Thoracic aorta (tissue), 2 donors: ENCODE data around the gene STING1. TPM values are rescaled to one million over a fixed set of nuclear protein-coding genes. Genes with fewer than 3 reads are reported as not detected.

Experiments used
- ATAC-seq: fragments of 150-250 bp; one replicate; pipeline ENCODE4 v1.8.0; 2017; ENCODE audit warnings: low read depth; ENCODE audit not compliant: insufficient number of reproducible peaks, low FRiP score
- DNase-seq: peaks from one replicate; pipeline ENCODE4 v3.0.0-alpha.2; 2020; ENCODE audit warnings: low spot score
- H3K27ac ChIP-seq, 2 donors: fragments of 200-600 bp; sonication (generic); 1 replicate in 1 of 2; 2 replicates in 1 of 2; pipeline ENCODE4 v1.5.1; 2016; ENCODE audit warnings: mild to moderate bottlenecking in 2 of 2, moderate library complexity in 2 of 2
- H3K27me3 ChIP-seq: fragments of 200-600 bp; sonication (generic); replicated peaks from 2 replicates; pipeline ENCODE4 v1.6.0; 2016; ENCODE audit warnings: mild to moderate bottlenecking; ENCODE audit not compliant: insufficient read depth
- H3K36me3 ChIP-seq: fragments of 200-600 bp; sonication (generic); one replicate; pipeline ENCODE4 v1.5.1; 2016
- H3K4me1 ChIP-seq, 2 donors: fragments of 200-600 bp; sonication (generic); 1 replicate in 1 of 2; 2 replicates in 1 of 2; pipeline versions ENCODE4 v1.5.1 to v1.6.0; 2016; ENCODE audit warnings: low read depth in 2 of 2, mild to moderate bottlenecking in 1 of 2; ENCODE audit not compliant: control insufficient read depth in 1 of 2
- H3K4me3 ChIP-seq: fragments of 200-600 bp; sonication (generic); 2 replicates; pipeline ENCODE4 v1.5.1; 2016; ENCODE audit warnings: mild to moderate bottlenecking
- H3K9me3 ChIP-seq: fragments of 200-600 bp; sonication (generic); 2 replicates; pipeline ENCODE4 v1.5.1; 2016
- CTCF ChIP-seq: fragments of 200-600 bp; sonication (generic); IDR thresholded peaks from one replicate; pipeline ENCODE4 v1.5.1; 2019; ENCODE audit warnings: antibody characterized with exemption
- total RNA-seq, 2 donors: library from RNA; depleted of rRNA; stranded (reverse); fragments of >200 nt; gene quantifications; one replicate each; pipeline versions ENCODE4 v1.1.0 to v1.2.3, GENCODE V29; 2016

The STING1 gene
- total RNA-seq, 2 donors from 2014 or later = 100 to 202 TPM

GRCh38 chr5:139438707-139439012 is 43.9 kb downstream of the STING1 start:
- TF ChIP-seq CTCF = no peak
- H3K9me3 ChIP-seq = no peaks in the 10 kb centered on the region
- no peak for ATAC-seq
- DNase-seq = no peak
- H3K4me3 ChIP-seq = peak overlapping the region; percentile 98
- H3K36me3 ChIP-seq = peaks cover 4% of the 10 kb centered on the region
- peak overlapping the region; percentile 98 to 99 for H3K27ac ChIP-seq
- no peaks in the 10 kb centered on the region for H3K27me3 ChIP-seq
- H3K4me1 ChIP-seq = peaks cover 4 to 12% of the 10 kb centered on the region in 2 donors

GRCh38 chr5:139435676-139436075 is 46.9 kb downstream of the STING1 start:
- no peak for DNase-seq
- Histone ChIP-seq H3K36me3 (peaks cover 4% of the 10 kb centered on the region), H3K4me1 (peaks cover 4 to 12% of the 10 kb centered on the region in 2 donors), H3K27me3 (no peaks in the 10 kb centered on the region), H3K9me3 (no peaks in the 10 kb centered on the region), H3K4me3 (no peak overlapping the region), H3K27ac (no peak overlapping the region)
- TF ChIP-seq CTCF = no peak
- no peak for ATAC-seq

GRCh38 chr5:139431706-139432105 is 50.9 kb downstream of the STING1 start:
- Histone ChIP-seq H3K27me3 (no peaks in the 10 kb centered on the region), H3K9me3 (no peaks in the 10 kb centered on the region), H3K27ac (no peak overlapping the region), H3K4me3 (no peak overlapping the region), H3K36me3 (peaks cover 14% of the 10 kb centered on the region), H3K4me1 (peaks cover 0 to 3% of the 10 kb centered on the region in 2 donors)
- no peak for ATAC-seq
- no peak for TF ChIP-seq CTCF
- no peak for DNase-seq

- Histone ChIP-seq H3K27me3 (no peaks in the 10 kb centered on the region), H3K9me3 (no peaks in the 10 kb centered on the region), H3K36me3 (peaks cover 14% of the 10 kb centered on the region), H3K27ac (no peak overlapping the region), H3K4me1 (peaks cover 0 to 3% of the 10 kb centered on the region in 2 donors), H3K4me3 (no peak overlapping the region)
- DNase-seq = no peak
- no peak for TF ChIP-seq CTCF
- no peak for ATAC-seq
Measured at GRCh38 chr5:139430015-139430414, 52.5 kb downstream of the STING1 start.

- peak overlapping the region in 1 of 2 donors; percentile 57 for H3K27ac ChIP-seq
- H3K9me3 ChIP-seq = no peaks in the 10 kb centered on the region
Measured at GRCh38 chr5:139426203-139426885, 56.2 kb downstream of the STING1 start.

More at GRCh38 chr5:139426203-139426885, 56.2 kb downstream of the STING1 start:
- ATAC-seq = peak; percentile 33
- no peak for TF ChIP-seq CTCF
- Histone ChIP-seq H3K27me3 (no peaks in the 10 kb centered on the region), H3K4me3 (no peak overlapping the region), H3K36me3 (peaks cover 10% of the 10 kb centered on the region), H3K4me1 (peaks cover 0 to 3% of the 10 kb centered on the region in 2 donors)
- DNase-seq = no peak

Other genes with a start within 250 kb of the STING1 start
- 100 to 1,000 TPM; 194 to 264 TPM for gene MATR3, start 189.0 kb downstream of the STING1 start, total RNA-seq
- 10 to 100 TPM; 53.9 to 65.6 TPM for gene PAIP2, start 140.9 kb downstream of the STING1 start, total RNA-seq
- gene SLC23A1, start 99.5 kb downstream of the STING1 start, total RNA-seq = not detected
- gene MZB1, start 92.8 kb downstream of the STING1 start, total RNA-seq = not detected
- gene PROB1, start 87.7 kb downstream of the STING1 start, total RNA-seq = 1 to 10 TPM; 1.9 to 4.9 TPM
- gene SPATA24, start 78.7 kb downstream of the STING1 start, total RNA-seq = 10 to 100 TPM in 1 of 2 donors, 1 to 10 TPM in 1; 1.2 to 11.6 TPM
- 10 to 100 TPM in 1 of 2 donors, 1 to 10 TPM in 1; 6.9 to 16.7 TPM for gene DNAJC18, start 43.2 kb downstream of the STING1 start, total RNA-seq
- 10 to 100 TPM; 27.1 to 35.6 TPM for gene ECSCR, start 20.0 kb downstream of the STING1 start, total RNA-seq
- gene SMIM33, start 11.8 kb downstream of the STING1 start, total RNA-seq = not detected
- gene UBE2D2, start 78.6 kb upstream of the STING1 start, total RNA-seq = 10 to 100 TPM; 51.9 to 66.7 TPM
- gene CXXC5, start 165.6 kb upstream of the STING1 start, total RNA-seq = 10 to 100 TPM; 58.5 to 62.5 TPM